Measurements from ENCODE around the gene RALGAPB.

Gene RALGAPB

GRCh38 chr20:38616457-38616856 is 143.8 kb downstream of the RALGAPB start:
- no peak for TF ChIP-seq CTCF (IDR thresholded peaks at IDR 0.05; ENCODE audit: control extremely low read depth, extremely low read depth, low read depth, missing control alignments)
- ChIA-PET POLR2A (no interaction called here), CTCF (interaction anchor here (1.6 kb wide), 1 partner anchor 29 kb away, joined by 4 read pairs; no protein-coding TSS in a partner anchor)
- DNase-seq (ENCODE audit: extremely low spot score), result no peak

- ChIA-PET POLR2A (no interaction called here), CTCF (interaction anchor here (1.1 to 1.6 kb wide), 3 partner anchors 12 to 28 kb away, joined by 4 read pairs; no protein-coding TSS in a partner anchor)
- no peak for TF ChIP-seq CTCF (IDR thresholded peaks at IDR 0.05; ENCODE audit: control extremely low read depth, extremely low read depth, low read depth, missing control alignments)
- no peak for DNase-seq (ENCODE audit: extremely low spot score)
Measured at GRCh38 chr20:38617011-38617829, 144.6 kb downstream of the RALGAPB start.

GRCh38 chr20:38617830-38618196 is 145.2 kb downstream of the RALGAPB start:
- POLR2A ChIA-PET, result no interaction called here
- TF ChIP-seq CTCF (IDR thresholded peaks at IDR 0.05; ENCODE audit: control extremely low read depth, extremely low read depth, low read depth, missing control alignments), result no peak
- CTCF ChIA-PET, result interaction anchor here (1.1 to 1.6 kb wide), 3 partner anchors 12 to 28 kb away, joined by 4 read pairs; no protein-coding TSS in a partner anchor
- DNase-seq (ENCODE audit: extremely low spot score), result no peak

- DNase-seq (ENCODE audit: extremely low spot score), result no peak
- ChIA-PET POLR2A (no interaction called here), CTCF (interaction anchor here (0.7 to 3.4 kb wide), 4 partner anchors 13 to 170 kb away, joined by 3 to 13 read pairs (median 4); no protein-coding TSS in a partner anchor)
- no peak for TF ChIP-seq CTCF (IDR thresholded peaks at IDR 0.05; ENCODE audit: control extremely low read depth, extremely low read depth, low read depth, missing control alignments)
Measured at GRCh38 chr20:38620441-38620840, 147.8 kb downstream of the RALGAPB start.

- CTCF ChIA-PET, result interaction anchor here (1.4 to 1.7 kb wide), 2 partner anchors 10 to 427 kb away, joined by 3 to 6 read pairs; no protein-coding TSS in a partner anchor
- POLR2A ChIA-PET, result no interaction called here
- no peak for DNase-seq (ENCODE audit: extremely low spot score)
- no peak for TF ChIP-seq CTCF (IDR thresholded peaks at IDR 0.05; ENCODE audit: control extremely low read depth, extremely low read depth, low read depth, missing control alignments)
Measured at GRCh38 chr20:38623061-38623460, 150.4 kb downstream of the RALGAPB start.

- DNase-seq (ENCODE audit: extremely low spot score), result no peak
- no peak for TF ChIP-seq CTCF (IDR thresholded peaks at IDR 0.05; ENCODE audit: control extremely low read depth, extremely low read depth, low read depth, missing control alignments)
- CTCF ChIA-PET, result interaction anchor here (1.0 to 1.7 kb wide), 3 partner anchors 10 to 426 kb away, joined by 3 to 6 read pairs (median 3); no protein-coding TSS in a partner anchor
- POLR2A ChIA-PET, result no interaction called here
Measured at GRCh38 chr20:38624084-38624483, 151.4 kb downstream of the RALGAPB start.
